RPMI8226 (cell line): ENCODE data around the gene HLA-DPB1.
"Not testable (repeated sequence)": the region's sequence is repeated elsewhere in the genome, so short reads cannot be mapped to it uniquely, and the experiment has no call there.

Source experiments
- DNase-seq: peaks from one replicate; pipeline ENCODE4 v3.0.0-alpha.2; 2015

HLA-DPB1 gene

DNA sequence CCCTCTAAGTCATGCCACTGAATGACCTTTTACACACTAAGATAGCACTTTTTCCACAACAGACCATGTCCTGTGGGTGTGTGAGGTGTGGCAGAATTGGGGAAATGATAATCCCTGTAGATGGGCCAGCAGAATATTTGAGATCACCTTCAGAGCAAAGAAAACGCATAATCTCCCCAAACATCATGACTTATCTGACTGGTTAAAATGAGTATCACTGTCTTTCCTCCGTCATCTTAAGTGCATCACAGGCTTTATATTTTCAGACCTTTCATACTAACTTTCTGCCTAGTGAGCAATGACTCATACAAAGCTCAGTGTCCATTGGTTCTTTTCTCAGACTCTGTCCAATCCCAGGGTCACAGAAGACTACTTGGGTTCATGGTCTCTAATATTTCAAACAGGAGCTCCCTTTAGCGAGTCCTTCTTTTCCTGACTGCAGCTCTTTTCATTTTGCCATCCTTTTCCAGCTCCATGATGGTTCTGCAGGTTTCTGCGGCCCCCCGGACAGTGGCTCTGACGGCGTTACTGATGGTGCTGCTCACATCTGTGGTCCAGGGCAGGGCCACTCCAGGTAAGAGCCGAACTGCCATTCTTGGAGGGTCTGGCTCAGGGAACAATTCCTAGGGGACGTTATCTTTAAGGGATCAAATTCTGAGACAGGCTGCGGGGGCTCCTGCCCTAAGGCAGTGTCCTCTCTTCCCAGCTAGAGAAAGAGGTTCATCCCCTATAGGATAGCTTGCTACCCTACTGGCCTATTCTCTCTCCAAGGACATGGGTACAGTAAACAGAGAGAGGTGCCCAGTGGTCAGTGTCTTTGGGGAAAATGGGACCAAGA is at the start of gene HLA-DPB1:
Gene HLA-DPB1, plus strand, starts transcription at position 423 of the 838 bp plus-strand sequence. Its CDS starts 52 bp downstream, at position 475.
- DNase-seq, result peak; percentile 26

DNA sequence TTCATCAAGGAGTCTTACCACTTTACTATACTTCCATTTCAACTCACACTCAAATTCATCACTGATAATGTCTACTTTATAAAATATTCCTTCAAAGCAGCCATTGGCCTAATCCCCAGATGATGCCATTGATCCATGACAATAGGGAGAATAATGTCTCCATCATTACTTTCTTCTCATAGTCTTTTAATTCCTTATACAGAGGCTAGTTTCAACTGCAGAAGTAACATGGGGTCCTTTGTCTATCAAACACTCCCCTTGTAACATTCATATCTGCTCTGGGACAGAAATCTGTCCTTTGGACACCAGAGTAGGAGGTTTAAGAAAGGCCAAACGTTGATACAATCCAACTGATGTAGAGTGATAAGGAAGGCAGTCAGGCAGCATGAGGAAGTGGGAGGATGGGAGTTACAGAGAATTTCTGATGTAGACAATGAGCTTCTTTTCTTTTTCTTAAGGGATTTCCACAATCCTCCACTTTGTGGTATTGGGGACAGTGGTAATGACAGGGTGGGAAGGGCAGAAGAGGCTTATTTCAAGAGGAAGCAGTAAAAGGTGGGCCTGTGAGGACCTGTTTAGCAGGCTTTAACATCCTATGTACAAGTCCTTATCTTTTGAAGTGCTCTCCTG is 47.5 kb upstream of the HLA-DPB1 start:
- DNase-seq, result no peak

DNA sequence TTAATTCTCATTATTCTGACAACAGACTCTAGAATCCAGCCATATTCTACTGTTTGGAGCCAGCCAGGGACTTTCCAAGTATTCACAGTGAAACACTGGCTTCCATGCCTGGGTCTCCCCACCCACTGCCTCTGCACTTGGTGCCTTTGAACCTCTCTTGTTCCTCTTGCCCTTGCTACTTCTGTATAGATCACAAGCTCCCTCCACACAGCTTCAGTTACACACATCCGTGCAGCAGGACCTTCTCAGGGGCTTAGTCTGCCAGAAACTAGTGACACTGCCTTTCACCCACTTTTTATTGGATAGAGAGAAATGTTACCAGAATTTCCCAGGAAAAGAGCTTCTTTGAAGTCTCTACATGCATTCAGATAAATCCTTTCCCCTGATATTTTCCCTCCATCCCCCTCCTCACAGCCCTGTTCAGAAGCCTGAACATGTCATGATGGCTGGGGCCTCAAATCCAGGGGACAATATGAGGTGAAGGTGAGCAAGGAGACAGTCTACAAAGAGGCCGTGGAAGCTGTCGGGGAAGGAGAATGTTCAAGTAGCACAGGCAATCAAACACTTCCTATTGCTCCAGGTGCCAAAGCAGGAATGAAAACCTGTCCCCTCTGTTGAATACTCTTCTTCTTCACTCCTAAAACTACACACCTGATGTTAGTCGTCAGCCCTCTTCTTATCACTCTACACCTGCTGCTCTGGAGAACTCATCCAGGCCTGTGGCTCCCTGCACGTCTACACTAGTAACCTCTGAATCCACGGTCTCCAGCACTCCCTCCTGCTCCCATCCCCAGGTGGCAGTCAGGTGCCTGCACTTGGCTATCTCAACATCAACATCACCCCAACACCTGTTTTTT is 46.2 kb upstream of the HLA-DPB1 start:
- no peak for DNase-seq

DNA sequence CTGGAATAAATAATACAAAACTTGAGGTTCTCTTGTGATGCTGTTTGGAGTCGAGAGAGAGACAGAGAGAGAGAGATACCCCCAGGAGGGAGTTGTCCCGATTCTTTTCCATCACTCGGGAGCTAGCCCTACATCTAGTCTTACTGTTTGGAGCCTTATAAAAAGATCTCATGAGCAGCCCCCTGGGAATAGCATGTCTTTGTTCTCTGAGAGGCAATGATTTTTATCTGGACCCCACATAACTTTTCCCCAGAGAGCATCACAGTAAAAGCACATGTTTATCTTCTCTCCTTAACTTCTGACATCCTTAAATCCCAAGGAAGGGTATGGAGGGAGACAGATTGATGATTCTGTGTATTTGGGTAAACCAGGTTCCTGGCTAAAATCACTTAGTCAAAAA is 45.5 kb upstream of the HLA-DPB1 start:
- no peak for DNase-seq

DNA sequence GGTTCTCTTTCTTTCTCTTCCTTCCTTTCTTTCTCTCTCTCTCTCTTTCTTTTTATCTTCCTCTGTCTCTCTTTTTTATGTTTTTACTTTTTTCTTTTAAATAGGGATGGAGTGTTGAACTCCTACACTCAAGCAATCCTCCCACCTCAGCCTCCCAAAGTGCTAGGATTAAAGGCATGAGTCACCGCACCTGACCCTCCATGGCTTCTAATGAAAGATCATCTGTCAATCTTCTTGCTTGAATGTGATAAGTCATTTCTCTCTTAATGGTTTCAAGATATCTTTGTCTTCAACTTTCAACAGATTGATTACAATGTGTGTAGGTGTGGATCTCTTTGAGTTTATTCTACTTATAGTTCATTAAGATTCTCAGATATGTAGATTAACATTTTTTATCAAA is 41.2 kb upstream of the HLA-DPB1 start:
- DNase-seq, result no peak

DNA sequence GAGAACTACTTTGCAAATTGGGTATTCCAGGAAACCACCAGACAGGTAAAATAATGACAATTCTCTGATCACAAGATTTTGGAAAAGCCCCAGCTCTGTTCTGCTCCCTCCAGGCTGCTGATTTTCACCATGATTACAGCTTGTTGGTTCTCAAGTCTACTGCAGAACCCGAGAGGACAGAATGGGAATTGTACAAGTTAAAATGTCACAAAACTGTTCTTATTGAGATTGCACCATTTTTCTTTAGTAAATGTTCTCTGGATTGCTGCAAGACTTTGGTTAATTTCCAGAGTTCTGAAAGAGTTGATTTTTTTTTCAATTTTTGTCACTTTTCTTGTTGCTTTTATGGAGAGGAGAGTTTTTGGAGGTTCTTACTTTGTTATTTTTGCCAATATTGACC is 39.3 kb upstream of the HLA-DPB1 start:
- no peak for DNase-seq

DNA sequence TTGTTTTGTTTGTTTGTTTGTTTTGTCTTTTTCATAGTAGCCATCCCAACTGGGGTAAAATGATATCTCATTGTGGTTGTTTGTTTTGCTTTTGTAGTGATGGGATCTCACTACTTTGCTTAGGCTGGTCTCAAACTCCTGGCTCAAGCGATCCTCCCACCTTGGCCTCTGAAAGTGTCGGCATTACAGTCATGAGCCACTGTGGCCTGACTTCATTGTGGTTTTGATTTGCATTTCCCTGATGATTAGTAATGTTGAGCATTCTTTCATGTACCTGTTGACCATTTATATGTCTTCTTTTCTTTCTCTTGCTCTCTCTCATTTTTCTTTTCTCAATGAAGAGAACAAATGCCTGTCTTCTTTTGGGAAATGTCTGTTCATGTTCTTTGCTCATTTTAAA is 35.6 kb upstream of the HLA-DPB1 start:
- no peak for DNase-seq

DNA sequence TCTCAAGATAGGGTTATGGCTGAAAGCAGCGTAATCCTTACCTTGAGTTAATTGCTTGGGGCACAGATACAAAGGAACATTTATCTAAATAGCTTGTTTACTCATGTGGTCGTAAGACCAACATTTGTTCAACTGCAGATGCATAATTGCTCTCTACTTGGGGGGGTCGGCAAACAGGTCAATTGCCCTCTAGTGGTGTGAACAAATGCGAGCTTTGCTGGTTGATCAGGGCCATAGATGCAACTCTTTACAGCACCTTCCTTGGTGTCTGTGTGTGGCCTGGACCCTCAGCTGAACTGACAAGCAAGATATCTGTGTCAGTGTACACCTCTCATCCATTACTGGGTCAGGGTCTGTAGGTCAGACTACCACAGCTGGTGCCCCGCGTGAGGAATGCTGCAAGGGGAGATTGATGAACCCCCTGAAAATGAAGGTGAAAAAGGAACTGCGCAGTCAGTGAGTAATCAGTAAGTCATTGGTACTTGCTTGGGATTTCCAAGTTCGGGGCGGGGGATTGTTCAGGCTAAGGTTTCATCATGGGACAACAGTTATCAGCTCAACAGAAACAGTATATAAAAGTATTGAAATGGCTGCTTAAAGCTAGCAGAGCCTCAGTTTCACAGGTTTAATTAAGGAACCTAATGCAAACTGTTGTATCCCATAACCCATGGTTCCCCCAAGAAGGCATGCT is 26.3 kb upstream of the HLA-DPB1 start:
- DNase-seq, result no peak

DNA sequence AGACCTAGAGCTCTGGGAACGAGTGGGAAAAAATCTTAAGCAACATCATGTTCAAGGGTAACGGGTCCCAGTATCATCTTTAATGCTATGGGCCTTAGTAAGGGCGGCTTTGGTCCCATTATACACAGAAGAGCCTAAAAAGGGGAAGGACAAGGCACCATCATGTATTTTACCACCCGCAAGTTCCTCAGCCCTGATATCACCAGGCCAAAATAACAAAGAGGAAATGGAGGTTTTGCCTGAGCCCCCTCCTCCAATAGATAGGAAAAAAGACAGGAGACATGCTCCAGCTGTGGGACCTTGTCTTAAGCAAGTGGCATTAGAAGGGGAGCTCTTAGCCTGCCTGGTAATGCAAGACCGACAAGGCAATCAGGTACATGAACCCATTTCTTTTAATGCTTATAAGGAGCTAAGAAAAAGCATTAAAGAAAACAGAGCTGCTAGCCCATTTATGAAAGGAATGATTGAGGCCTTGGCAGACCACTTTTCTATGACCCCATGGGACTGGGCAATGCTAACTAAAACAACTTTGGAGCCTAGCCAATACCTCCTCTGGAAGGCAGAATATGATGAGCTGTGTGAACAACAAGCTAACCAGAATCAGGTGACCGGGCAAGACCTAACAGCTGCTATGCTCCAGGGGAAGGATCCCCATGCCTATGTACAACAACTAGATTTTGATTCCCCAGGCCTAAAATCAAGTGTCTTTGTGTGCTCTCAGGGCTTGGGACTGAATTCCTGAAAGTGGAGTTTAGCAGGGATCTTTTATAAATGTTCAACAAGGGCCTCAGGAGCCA is 25.6 kb upstream of the HLA-DPB1 start:
- DNase-seq, result no peak

DNA sequence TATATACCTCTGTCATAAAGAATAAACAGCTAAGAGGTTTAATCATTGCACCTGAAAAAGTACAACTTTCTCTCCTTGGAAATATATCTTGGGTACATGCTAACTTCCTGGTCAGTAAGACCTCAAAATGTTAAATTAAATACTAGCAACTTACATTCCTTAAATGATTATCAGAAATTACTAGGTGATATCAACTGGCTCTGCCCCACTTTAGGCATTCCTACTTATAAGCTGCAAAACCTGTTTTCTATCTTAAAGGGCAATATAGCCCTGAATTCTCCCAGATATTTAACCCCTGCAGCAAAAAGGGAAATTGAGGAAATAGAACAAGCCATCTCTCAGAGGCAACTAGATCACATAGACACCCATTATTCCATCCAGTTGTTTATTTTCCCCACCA is 23.2 kb upstream of the HLA-DPB1 start:
- DNase-seq, result no peak

DNA sequence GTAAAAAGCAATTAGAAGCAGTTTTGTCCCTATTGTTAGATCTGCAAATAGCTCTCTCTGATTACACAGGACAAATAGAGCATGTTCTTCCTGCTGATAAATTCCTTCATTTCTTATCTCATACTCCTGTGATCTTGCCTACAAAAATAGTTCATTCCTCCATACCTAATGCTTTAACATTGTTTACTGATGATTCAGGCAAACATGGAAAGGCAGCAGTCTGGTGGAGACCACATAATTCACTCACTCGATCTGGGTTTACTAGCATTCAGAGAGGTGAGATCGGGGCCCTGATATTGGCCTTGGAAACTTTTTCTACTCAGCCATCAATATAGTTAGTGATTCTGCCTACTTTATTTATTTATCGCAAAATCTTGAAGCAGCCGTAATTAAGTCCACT is 22.6 kb upstream of the HLA-DPB1 start:
- DNase-seq, result no peak

DNA sequence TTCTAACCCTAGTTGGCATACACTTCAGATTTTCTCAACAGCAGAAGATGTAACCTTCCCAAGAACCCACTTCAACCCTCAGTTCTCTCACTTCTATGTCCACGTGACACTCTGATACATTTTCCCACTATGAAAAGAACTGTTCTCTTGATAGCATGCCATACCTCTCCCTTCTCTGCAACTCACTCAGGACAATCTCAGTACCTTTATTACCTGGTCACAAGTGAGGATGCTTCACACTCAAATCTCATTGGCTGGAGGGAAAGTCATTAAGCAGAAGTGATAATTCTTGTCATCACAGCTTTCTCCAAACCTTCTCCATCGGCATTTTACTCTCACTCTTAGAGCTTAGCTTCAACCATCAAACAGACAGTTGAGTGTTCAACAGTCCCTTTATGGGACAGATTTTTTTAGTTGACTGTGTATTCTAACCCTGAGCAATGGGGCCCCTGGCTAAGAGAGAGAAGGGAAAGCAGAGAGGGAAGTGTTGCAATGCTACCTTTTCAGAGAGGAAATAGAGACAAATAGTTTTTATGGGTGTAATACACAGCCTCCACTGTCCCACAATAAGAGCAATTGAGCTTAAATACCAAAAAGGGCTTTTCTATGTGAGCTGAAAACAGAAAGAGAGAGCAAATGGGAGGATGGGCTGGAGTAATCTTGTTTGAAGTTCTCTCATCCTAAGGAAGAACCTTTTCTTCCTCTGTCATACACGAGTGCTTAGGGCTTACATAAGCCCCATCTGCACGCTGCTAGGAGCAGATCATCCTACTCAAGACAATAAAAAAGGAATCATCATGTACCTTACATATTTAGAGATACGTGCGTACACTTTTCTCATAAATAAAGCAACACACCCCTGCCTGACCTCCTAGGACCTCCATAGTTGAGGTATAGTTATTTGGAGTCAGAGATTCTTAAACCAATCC is 18.3 kb upstream of the HLA-DPB1 start:
- DNase-seq, result no peak

DNA sequence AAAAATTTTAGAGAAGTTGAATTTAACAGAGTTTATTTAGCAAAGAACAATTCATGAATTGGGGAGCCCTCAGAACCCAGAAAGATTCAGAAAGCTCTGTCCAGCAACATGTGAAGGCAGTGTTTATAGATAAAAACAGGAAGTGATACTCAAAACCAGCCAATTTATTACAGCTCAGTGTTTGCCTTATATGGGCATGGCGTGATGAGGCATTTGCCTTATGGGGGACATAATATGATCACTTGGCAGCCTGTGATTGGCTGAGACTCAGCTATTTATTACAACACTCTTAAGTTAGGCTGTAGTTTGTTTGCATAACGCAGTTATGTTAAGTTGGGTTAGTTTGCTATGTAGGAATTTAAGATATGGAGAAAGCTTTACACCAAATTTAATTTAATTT is 13.8 kb upstream of the HLA-DPB1 start:
- peak; percentile 73 for DNase-seq

DNA sequence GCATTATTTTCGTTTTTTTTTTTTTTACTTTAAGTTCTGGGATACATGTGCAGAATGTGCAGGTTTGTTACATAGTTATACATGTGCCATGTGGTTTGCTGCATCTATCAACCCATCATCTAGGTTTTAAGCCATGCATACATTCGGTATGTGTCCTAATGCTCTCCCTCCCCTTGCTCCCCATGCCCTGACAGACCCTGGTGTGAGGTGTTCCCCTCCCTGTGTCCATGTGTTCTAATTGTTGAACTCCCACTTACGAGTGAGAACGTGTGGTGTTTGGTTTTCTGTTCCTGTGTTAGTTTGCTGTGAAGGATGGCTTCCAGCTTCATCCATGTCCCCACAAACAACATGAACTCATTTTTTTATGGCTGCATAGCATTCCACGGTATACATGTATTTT is 12.4 kb upstream of the HLA-DPB1 start:
- not testable (repeated sequence) for DNase-seq

DNA sequence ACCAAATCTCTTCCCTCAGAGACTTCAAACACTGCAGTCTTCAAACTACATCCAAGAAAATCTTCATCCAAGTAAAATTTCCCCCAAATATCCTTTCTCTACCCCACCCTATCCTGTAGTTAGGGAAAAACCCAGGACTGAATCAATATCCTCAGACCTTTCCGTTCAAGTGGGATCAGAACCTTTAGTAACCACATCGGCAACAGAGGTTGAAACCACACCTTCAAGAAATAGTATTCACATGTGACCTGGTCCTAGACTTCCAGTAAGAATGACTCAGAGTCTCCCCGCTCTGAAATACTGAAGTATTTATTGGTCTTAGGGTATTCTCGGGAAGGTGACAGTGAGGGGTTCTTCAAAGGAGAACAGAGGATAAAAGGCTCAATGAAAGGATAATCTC is 11.1 kb upstream of the HLA-DPB1 start:
- DNase-seq, result no peak

DNA sequence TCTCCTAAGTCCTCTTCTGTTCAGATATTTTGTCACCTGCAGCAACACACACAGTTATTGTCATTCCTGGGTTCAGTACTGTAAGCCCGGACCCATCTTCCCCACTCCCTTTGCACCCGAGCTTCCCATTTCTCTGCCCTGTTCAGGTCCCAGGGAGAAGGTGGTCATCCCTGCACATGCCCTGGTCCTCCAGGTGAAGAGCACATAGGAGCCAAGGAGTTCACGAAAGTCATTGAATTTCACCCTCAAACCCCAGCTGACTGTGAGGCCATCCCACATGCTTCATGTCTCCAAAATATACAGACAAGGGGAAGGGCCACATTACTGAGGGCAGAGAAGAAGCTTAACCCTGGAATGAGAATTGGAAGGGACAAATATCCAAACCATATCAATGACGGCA is 10.5 kb upstream of the HLA-DPB1 start:
- DNase-seq, result no peak

DNA sequence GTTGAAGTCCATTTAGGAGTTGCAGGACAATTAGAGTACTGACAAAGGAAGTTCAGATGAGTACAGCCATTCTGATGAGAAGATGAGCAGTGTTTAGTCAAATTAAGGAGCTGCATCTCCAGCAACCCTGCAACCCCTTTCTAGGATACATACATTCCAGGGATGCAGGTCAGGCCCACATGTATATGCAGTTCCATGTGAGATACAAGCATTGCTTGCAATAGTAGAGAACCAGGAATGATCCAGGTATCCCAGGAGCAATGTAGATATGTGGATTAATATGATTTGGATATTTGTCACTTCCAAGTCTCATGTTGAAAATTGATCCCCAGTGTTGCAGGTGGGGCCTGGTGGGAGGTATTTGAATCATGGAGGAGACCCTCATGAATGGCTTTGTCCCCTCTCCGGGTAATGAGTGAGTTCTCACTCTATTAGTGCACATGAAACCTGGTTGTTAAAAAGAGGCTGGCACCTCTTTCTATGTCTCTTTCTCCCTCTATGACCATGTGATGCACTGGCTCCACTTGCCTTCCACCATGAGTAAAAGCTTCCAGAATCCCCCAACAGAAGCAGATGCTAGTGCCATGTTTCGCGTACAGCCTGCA is 8.8 kb upstream of the HLA-DPB1 start:
- DNase-seq, result no peak

DNA sequence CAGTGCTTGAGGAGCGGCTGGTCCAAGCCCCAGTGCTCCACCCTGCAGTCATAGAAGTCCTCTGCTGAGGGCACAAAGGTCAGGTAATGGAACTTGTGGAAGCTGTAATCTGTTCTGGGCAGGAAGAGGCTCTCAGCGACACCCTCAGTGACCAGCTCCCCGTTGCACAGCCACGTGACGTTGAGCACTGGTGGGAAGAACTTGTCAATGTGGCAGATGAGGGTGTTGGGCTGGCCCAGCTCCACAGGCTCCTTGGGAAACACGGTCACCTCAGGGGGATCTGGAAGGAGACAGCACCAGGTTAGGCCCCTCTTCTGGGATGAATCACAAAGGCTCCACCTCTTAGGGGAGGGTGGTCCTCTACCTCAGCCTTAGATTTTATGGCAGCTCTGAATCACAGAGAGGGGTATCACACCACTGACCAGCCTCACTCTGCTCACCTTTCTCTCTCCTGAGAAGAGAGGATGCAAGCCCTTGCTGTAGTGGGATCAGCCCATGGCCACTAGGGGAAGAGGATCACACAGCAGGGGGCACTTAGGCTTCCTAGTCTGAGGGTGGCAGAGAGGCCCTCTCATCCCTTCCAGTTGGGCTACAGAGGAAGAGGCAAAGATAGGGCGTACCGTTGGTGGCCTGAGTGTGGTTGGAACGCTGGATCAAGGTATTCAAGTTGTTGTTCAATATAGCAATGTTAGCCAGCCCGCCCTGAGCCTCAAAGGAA is 6.6 kb upstream of the HLA-DPB1 start:
- DNase-seq, result no peak

DNA sequence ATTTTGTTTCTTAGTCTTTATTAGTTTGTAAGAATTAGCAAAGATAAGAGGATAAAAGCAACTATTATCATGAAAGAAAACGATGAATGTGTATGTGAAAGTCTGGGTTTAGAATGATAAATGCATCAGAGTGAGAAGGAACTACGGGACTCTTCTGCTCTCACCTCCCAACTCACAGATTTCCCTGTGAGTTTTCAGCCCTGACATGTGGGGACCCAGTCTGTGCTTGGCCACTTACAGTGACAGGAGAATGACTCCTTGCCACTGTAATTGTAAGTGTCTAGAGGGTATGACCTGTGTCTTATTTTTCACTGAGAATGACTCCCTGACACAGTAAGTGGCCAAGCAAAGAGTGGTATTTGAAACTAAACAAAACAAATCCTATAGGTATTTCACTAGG is 4.9 kb upstream of the HLA-DPB1 start:
- DNase-seq, result no peak

DNA sequence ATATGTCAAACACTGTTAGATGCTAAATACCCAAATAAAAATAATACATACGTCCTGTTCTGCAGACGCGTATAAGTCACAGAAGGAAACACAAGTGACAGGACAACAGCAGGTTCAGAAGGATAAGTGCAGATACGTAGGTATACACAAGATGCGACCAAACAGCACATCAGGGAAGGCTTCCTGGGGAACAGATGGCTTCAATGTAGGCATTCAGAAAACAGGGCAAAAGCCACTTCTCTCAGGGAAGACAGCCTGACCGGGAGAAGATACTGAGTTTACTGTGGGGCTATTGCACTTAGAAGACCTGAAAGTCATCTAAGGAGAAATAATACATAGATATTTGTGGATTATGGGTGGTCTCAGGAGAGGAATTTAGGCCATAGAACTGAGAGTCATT is 4.2 kb upstream of the HLA-DPB1 start:
- no peak for DNase-seq
